Colonic mucosa (tissue), 4 donors: ENCODE measurements around the gene NUMB. TPM values are rescaled to one million over a fixed set of nuclear protein-coding genes. Genes with fewer than 3 reads are reported as not detected.

Experiments
- DNase-seq: peaks from one replicate; pipeline ENCODE4 v3.0.0-alpha.2; 2020
- H3K27ac ChIP-seq: fragments of 200-600 bp; one replicate; pipeline ENCODE4 v1.8.0; 2021
- H3K27me3 ChIP-seq: fragments of 200-600 bp; one replicate; pipeline ENCODE4 v1.8.0; 2021
- H3K36me3 ChIP-seq: fragments of 200-600 bp; one replicate; pipeline ENCODE4 v1.8.0; 2021
- H3K4me1 ChIP-seq: fragments of 200-600 bp; one replicate; pipeline ENCODE4 v1.8.0; 2021; ENCODE audit warnings: mild to moderate bottlenecking
- H3K4me3 ChIP-seq: fragments of 200-600 bp; one replicate; pipeline ENCODE4 v1.8.0; 2021
- H3K9ac ChIP-seq, 2 donors: one replicate each; pipeline ENCODE4 v1.7.0; 2013; ENCODE audit warnings: control low read depth in 2 of 2, low read depth in 2 of 2, low read length in 2 of 2
- H3K9me3 ChIP-seq: fragments of 200-600 bp; one replicate; pipeline ENCODE4 v1.8.0; 2021
- CTCF ChIP-seq: fragments of 200-600 bp; IDR thresholded peaks from one replicate; pipeline ENCODE4 v1.8.0; 2022; ENCODE audit warnings: antibody characterized with exemption, mild to moderate bottlenecking
- intact Hi-C: fragments of 100-400 bp; cut with DNase I; formaldehyde crosslinking; loops from one replicate; pipeline ENCODE4 v1.14.1; 2022
- total RNA-seq, 2 donors: library from RNA; stranded (reverse); fragmentation: NEBNext Ultra II Directional in 1 of 2; extraction: Animal tissue kit (Norgen Biotek cat#: 25700) in 1 of 2; gene quantifications; one replicate each; pipeline ENCODE4 v1.2.1, GENCODE V29; 2021
- donor health status: healthy.
- donor health status: DM: no; HTN: no; CAD: no.
- donor health status: DM: no; HTN: no; CAD: no.

NUMB gene
- total RNA-seq, 2 donors from 2014 or later = 83.1 to 116 TPM

- intact Hi-C loops = no loop called here
- no peaks in the 10 kb centered on the region for H3K9me3 ChIP-seq
- no peak for DNase-seq
- H3K4me3 ChIP-seq = no peak overlapping the region
- H3K4me1 ChIP-seq = peaks cover 12% of the 10 kb centered on the region
- no peak overlapping the region for H3K27ac ChIP-seq
- H3K9ac ChIP-seq = peak overlapping the region in 1 of 2 donors; percentile 39
- no peaks in the 10 kb centered on the region for H3K36me3 ChIP-seq
- no peak for TF ChIP-seq CTCF
- no peaks in the 10 kb centered on the region for H3K27me3 ChIP-seq
These were observed 1.6 kb upstream of the NUMB start for GRCh38 chr14:73459959-73460358.

- Histone ChIP-seq H3K27ac (peak overlapping the region; percentile 88), H3K4me3 (peak overlapping the region; percentile 89), H3K9me3 (no peaks in the 10 kb centered on the region), H3K36me3 (no peaks in the 10 kb centered on the region), H3K9ac (peak overlapping the region; percentile 86 to 98), H3K27me3 (no peaks in the 10 kb centered on the region), H3K4me1 (peaks cover 11% of the 10 kb centered on the region)
- intact Hi-C loops = no loop called here
- no peak for TF ChIP-seq CTCF
- peak; percentile 64 for DNase-seq
These were observed 493 bp downstream of the NUMB start for GRCh38 chr14:73457924-73458182.

- H3K4me1 ChIP-seq = peaks cover 13% of the 10 kb centered on the region
- peak; percentile 74 for DNase-seq
- intact Hi-C loops = no loop called here
These were observed 1.1 kb downstream of the NUMB start for GRCh38 chr14:73457041-73457923.

GRCh38 chr14:73455294-73455693 lies 3.1 kb downstream of the NUMB start:
- no peaks in the 10 kb centered on the region for H3K9me3 ChIP-seq
- H3K9ac ChIP-seq = no peak overlapping the region
- H3K4me3 ChIP-seq = no peak overlapping the region
- no peak overlapping the region for H3K27ac ChIP-seq
- TF ChIP-seq CTCF = no peak
- no peaks in the 10 kb centered on the region for H3K27me3 ChIP-seq
- no peak for DNase-seq
- no peaks in the 10 kb centered on the region for H3K36me3 ChIP-seq
- intact Hi-C loops = no loop called here
- H3K4me1 ChIP-seq = peaks cover 13% of the 10 kb centered on the region

More at GRCh38 chr14:73457041-73457923, 1.1 kb downstream of the NUMB start:
- Histone ChIP-seq H3K9ac (peak overlapping the region; percentile 86 to 98), H3K9me3 (no peaks in the 10 kb centered on the region), H3K27ac (peak overlapping the region; percentile 88), H3K4me3 (peak overlapping the region; percentile 89), H3K36me3 (no peaks in the 10 kb centered on the region), H3K27me3 (no peaks in the 10 kb centered on the region)
- TF ChIP-seq CTCF = no peak

- TF ChIP-seq CTCF = no peak
- Histone ChIP-seq H3K36me3 (no peaks in the 10 kb centered on the region), H3K4me1 (peaks cover 13% of the 10 kb centered on the region), H3K4me3 (no peak overlapping the region), H3K27me3 (no peaks in the 10 kb centered on the region), H3K9me3 (no peaks in the 10 kb centered on the region), H3K27ac (no peak overlapping the region), H3K9ac (no peak overlapping the region)
- no peak for DNase-seq
- intact Hi-C loops = no loop called here
These were observed 5.8 kb downstream of the NUMB start for GRCh38 chr14:73452341-73453186.
